Peyer's patch (tissue), 4 donors: ENCODE data around the gene PITRM1. TPM values are rescaled to one million over a fixed set of nuclear protein-coding genes. Genes with fewer than 3 reads are reported as not detected.
A peak's percentile ranks its signal among the peaks of the same experiment; 100 is the strongest.

Experiments
- DNase-seq, 3 donors: peaks; one replicate each; pipeline ENCODE4 v3.0.0-alpha.2; 2017 to 2019
- H3K27ac ChIP-seq, 4 donors: fragments of 200-600 bp; sonication (generic); one replicate each; pipeline ENCODE4 v1.5.1; 2016 to 2019
- H3K27me3 ChIP-seq, 2 donors: fragments of 200-600 bp; sonication (generic); one replicate each; pipeline ENCODE4 v1.5.1; 2019
- H3K36me3 ChIP-seq, 3 donors: fragments of 200-600 bp; sonication (generic); one replicate each; pipeline ENCODE4 v1.5.1; 2016 to 2019
- H3K4me1 ChIP-seq, 4 donors: fragments of 200-600 bp; sonication (generic); one replicate each; pipeline ENCODE4 v1.5.1; 2016 to 2019
- H3K4me3 ChIP-seq, 4 donors: fragments of 200-600 bp; sonication (generic); 1 replicate in 3 of 4; 2 replicates in 1 of 4; pipeline ENCODE4 v1.5.1; 2016 to 2019; ENCODE audit warnings: mild to moderate bottlenecking in 1 of 4
- H3K9me3 ChIP-seq, 4 donors: fragments of 200-600 bp; sonication (generic); one replicate each; pipeline ENCODE4 v1.5.1; 2016 to 2019; ENCODE audit warnings: mild to moderate bottlenecking in 1 of 4
- CTCF ChIP-seq, 6 experiments: fragments of 450-650 bp in 4 of 6; fragments of 200-600 bp in 2 of 6; sonication (generic) in 1 of 6; IDR thresholded peaks; one replicate each; pipeline ENCODE4 v1.5.1; 2017 to 2019; ENCODE audit warnings: antibody characterized with exemption in 6 of 6, mild to moderate bottlenecking in 3 of 6, moderate library complexity in 1 of 6
- POLR2A ChIP-seq, 2 donors: fragments of 450-650 bp; IDR thresholded peaks; one replicate each; pipeline ENCODE4 v1.5.1; 2017; ENCODE audit warnings: antibody characterized with exemption in 2 of 2, mild to moderate bottlenecking in 2 of 2, moderate library complexity in 2 of 2
- total RNA-seq, 4 donors: library from RNA; depleted of rRNA; stranded (reverse); fragments of >200 nt; gene quantifications; one replicate each; pipeline ENCODE4 v1.1.0, GENCODE V29; 2016

The PITRM1 gene
- total RNA-seq, 4 donors from 2014 or later = 54.5 to 71.3 (median 63.7) TPM

GRCh38 chr10:3136763-3137611 lies 35.6 kb downstream of the PITRM1 start:
- peak in 1 of 3 donors; percentile 69 for DNase-seq
- no peak for TF ChIP-seq CTCF (IDR thresholded peaks at IDR 0.05)
- TF ChIP-seq POLR2A (IDR thresholded peaks at IDR 0.05) = no peak
- no peak overlapping the region for H3K4me3 ChIP-seq
- no peaks in the 10 kb centered on the region for H3K9me3 ChIP-seq
- no peaks in the 10 kb centered on the region for H3K27me3 ChIP-seq
- H3K27ac ChIP-seq = peak overlapping the region in 2 of 4 donors; percentile 39 to 49
- peaks cover 0 to 98% (median 0%) of the 10 kb centered on the region in 3 donors for H3K36me3 ChIP-seq
- no peaks in the 10 kb centered on the region for H3K4me1 ChIP-seq

- no peaks in the 10 kb centered on the region for H3K9me3 ChIP-seq
- peak overlapping the region in 2 of 4 donors; percentile 8 to 13 for H3K27ac ChIP-seq
- H3K4me3 ChIP-seq = no peak overlapping the region
- no peaks in the 10 kb centered on the region for H3K4me1 ChIP-seq
- H3K27me3 ChIP-seq = no peaks in the 10 kb centered on the region
- H3K36me3 ChIP-seq = peaks cover 0 to 98% (median 0%) of the 10 kb centered on the region in 3 donors
- TF ChIP-seq POLR2A (IDR thresholded peaks at IDR 0.05) (no peak), CTCF (IDR thresholded peaks at IDR 0.05) (no peak)
- peak in 1 of 3 donors; percentile 45 for DNase-seq
Observed at GRCh38 chr10:3136336-3136735, 36.2 kb downstream of the PITRM1 start.

- Histone ChIP-seq H3K4me3 (no peak overlapping the region), H3K9me3 (no peaks in the 10 kb centered on the region), H3K36me3 (peaks cover 0 to 93% (median 0%) of the 10 kb centered on the region in 3 donors), H3K27me3 (no peaks in the 10 kb centered on the region), H3K4me1 (no peaks in the 10 kb centered on the region), H3K27ac (no peak overlapping the region)
- TF ChIP-seq POLR2A (IDR thresholded peaks at IDR 0.05) (no peak), CTCF (IDR thresholded peaks at IDR 0.05) (no peak)
- DNase-seq = no peak
Observed at GRCh38 chr10:3135006-3135405, 37.6 kb downstream of the PITRM1 start.

- Histone ChIP-seq H3K4me3 (no peak overlapping the region), H3K27me3 (no peaks in the 10 kb centered on the region), H3K36me3 (peaks cover 0 to 91% (median 0%) of the 10 kb centered on the region in 3 donors), H3K9me3 (no peaks in the 10 kb centered on the region), H3K27ac (no peak overlapping the region), H3K4me1 (no peaks in the 10 kb centered on the region)
- TF ChIP-seq POLR2A (IDR thresholded peaks at IDR 0.05) (no peak), CTCF (IDR thresholded peaks at IDR 0.05) (no peak)
- DNase-seq = no peak
Observed at GRCh38 chr10:3133948-3134347, 38.6 kb downstream of the PITRM1 start.

GRCh38 chr10:3132036-3133025 lies 40.3 kb downstream of the PITRM1 start:
- no peaks in the 10 kb centered on the region for H3K4me1 ChIP-seq
- H3K27ac ChIP-seq = no peak overlapping the region
- DNase-seq = no peak
- no peaks in the 10 kb centered on the region for H3K9me3 ChIP-seq
- H3K4me3 ChIP-seq = no peak overlapping the region
- H3K36me3 ChIP-seq = peaks cover 0 to 85% (median 0%) of the 10 kb centered on the region in 3 donors
- no peaks in the 10 kb centered on the region for H3K27me3 ChIP-seq
- TF ChIP-seq POLR2A (IDR thresholded peaks at IDR 0.05) (no peak), CTCF (IDR thresholded peaks at IDR 0.05) (no peak)
